NCI-H2107 (cell line): ENCODE measurements around the gene NDUFV2.
"Not testable (repeated sequence)": the region's sequence is repeated elsewhere in the genome, so short reads cannot be mapped to it uniquely, and the experiment has no call there.

Source experiments
- DNase-seq: peaks from one replicate; lab custom pipeline; 2025; lab: John Stamatoyannopoulos, UW

Gene NDUFV2

GRCh38 chr18:9153256-9153655 lies 50.8 kb downstream of the NDUFV2 start:
- no peak for DNase-seq

GRCh38 chr18:9156604-9157249 lies 54.2 kb downstream of the NDUFV2 start:
- no peak for DNase-seq

- no peak for DNase-seq
Measured at GRCh38 chr18:9157806-9158205, 55.3 kb downstream of the NDUFV2 start.

GRCh38 chr18:9160014-9160413 lies 57.5 kb downstream of the NDUFV2 start:
- no peak for DNase-seq

DNA sequence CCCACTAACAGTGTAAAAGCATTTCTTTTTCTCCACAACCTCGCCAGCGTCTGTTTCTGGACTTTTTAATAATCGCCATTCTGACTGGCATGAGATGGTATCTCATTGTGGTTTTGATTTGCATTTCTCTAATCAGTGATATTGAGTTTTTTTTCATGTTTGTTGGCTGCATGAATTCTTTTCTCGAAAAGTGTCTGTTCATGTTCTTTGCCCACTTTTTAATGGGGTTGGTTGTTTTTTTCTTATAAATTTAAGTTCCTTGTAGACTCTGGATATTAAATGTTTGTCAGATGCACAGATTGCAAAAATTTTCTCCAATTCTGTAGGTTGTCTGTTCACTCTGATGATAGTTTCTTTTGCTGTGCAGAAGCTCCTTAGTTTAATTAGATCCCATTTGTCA lies 60.2 kb downstream of the NDUFV2 start:
- DNase-seq, result not testable (repeated sequence)

DNA sequence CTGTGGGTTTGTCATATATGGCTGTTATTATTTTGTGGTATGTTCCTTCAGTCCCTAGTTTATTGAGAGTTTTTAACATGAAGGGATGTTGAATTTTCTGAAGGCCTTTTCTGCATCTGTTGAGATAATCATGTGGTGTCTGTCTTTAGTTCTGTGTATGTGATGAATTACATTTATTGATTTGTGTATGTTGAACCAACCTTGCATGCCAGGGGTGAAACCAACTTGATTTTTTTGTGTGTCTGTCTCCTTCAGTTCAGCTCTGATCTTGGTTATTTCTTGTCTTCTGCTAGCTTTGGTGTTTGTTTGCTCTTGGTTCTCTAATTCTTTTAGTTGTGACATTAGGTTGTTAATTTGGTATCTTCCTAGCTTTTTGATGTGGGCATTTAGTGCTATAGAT lies 61.6 kb downstream of the NDUFV2 start:
- DNase-seq, result not testable (repeated sequence)

DNA sequence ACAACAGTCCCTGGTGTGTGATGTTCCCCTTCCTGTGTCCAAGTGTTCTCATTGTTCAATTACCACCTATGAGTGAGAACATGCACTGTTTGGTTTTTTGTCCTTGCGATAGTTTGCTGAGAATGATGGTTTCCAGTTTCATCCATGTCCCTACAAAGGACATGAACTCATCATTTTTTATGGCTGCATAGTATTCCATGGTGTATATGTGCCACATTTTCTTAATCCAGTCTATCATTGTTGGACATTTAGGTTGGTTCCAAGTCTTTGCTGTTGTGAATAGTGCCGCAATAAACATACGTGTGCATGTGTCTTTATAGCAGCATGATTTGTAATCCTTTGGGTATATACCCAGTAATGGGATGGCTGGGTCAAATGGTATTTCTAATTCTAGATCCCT lies 63.4 kb downstream of the NDUFV2 start:
- DNase-seq, result not testable (repeated sequence)

GRCh38 chr18:9169515-9169914 lies 67.0 kb downstream of the NDUFV2 start:
- not testable (repeated sequence) for DNase-seq

- not testable (repeated sequence) for DNase-seq
Measured at GRCh38 chr18:9171919-9172318, 69.4 kb downstream of the NDUFV2 start.

- no peak for DNase-seq
Measured at GRCh38 chr18:9172506-9173127, 70.1 kb downstream of the NDUFV2 start.

DNA sequence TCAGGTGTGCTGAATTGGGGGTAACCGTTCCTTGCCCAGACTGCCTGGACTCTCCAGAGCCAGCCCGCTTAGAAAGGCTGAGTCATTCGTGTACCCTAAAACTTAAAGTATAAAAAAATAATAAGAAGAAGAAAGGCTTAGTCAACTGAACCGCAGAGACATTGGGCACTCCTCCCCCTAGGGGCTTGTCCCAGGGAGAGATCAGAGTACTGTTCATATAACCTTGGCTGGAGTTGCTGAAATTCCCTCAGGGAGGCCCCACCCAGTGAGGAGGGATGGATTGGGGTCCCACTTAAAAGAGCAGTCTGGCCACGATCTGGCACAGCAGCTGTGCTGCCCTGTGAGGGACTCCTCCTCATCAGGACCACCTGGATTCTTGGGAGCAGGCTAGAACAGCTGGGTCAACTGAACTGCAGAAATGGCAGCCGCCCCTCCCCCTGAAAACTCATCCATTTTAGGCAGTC lies 71.3 kb downstream of the NDUFV2 start:
- no peak for DNase-seq

- no peak for DNase-seq
Measured at GRCh38 chr18:9174302-9174701, 71.8 kb downstream of the NDUFV2 start.

GRCh38 chr18:9175115-9175514 lies 72.6 kb downstream of the NDUFV2 start:
- DNase-seq, result no peak

GRCh38 chr18:9177031-9177430 lies 74.5 kb downstream of the NDUFV2 start:
- no peak for DNase-seq

DNA sequence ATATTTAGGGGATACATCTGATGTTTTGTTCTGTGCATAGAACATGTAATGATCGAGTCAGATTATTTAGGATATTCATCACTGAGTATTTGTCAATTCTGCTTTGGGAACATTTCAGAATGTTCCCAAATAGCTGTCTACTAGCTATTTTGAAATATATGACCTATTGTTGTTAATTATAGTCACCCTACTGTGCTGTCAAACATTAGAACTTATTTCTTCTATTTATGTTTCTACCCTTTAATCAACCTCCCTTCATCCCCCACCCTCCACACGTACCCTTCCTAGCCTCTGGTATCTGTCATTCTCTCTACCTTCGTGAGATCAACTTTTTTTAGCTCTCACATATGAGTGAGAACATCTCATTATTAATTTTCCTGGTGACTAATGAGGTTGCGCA lies 75.0 kb downstream of the NDUFV2 start:
- DNase-seq, result no peak

DNA sequence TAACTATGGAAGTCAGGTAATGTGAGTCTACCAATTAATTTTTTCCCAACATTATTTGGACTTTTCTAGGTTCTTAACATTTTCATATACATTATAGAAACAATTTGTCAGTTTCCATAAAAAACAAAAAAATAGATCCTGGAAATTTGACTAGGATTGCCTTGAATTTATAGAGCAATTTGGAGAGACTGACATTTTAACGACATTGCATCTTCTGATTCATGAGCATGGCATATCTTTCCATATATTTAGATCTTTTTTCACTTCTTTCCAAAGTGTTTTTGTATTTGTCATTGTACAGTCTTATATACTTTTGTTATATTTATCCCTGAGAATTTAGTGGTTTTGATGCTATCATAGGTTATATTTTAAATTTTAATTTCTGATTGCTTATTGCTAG lies 76.1 kb downstream of the NDUFV2 start:
- no peak for DNase-seq

DNA sequence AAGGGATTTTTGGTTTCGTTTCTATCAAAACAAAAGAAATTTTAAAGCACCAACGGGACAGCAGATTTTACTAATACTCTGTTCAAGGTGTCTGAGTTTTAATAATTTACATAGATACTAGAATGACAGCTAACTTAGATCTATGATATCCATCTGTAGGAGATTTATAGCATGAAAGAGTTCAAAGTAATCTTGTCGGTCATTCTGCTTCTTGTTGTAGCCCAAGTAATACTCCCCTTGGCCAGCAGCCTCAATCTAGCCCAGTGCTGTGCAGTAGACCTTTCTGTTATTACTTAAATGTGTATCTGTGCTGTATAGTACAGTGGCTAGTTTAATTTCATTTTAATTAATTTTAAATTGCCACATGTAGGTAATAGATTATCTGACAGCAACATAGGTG lies 78.8 kb downstream of the NDUFV2 start:
- no peak for DNase-seq

- DNase-seq, result no peak
Measured at GRCh38 chr18:9182852-9183399, 80.4 kb downstream of the NDUFV2 start.
